HCT116 (cell line): ENCODE measurements around the gene TFAP2B. TPM values are rescaled to one million over a fixed set of nuclear protein-coding genes. Genes with fewer than 3 reads are reported as not detected.

ENCODE experiments used
- ATAC-seq: fragments of 200-7000 bp; cut with Tn5 transposase; 2 replicates; pipeline ENCODE4 v1.9.1; 2020; ENCODE audit warnings: mild to moderate bottlenecking, moderate library complexity
- BruUV-seq: library from RNA; stranded (reverse); fragments of 400-500 nt; replicated peaks from 2 replicates; lab custom pipeline; 2021; lab: Mats Ljungman, UMichigan
- CTCF ChIA-PET: fragments of 300-600 bp; sonication (Branson Sonifier 250); formaldehyde crosslinking; loops from one replicate; lab custom pipeline; 2021; ENCODE audit warnings: antibody characterized with exemption; lab: Charles Lee
- POLR2A ChIA-PET: fragments of 300-600, 350-600 bp; sonication (Branson Sonifier 250); formaldehyde crosslinking; loops from one replicate; lab custom pipeline; 2021; ENCODE audit warnings: antibody characterized with exemption; lab: Charles Lee
- RAD21 ChIA-PET, 2 experiments: fragments of 300-600 bp; sonication (Branson Sonifier 250); formaldehyde crosslinking; loops; one replicate each; lab custom pipeline; 2023; ENCODE audit warnings: low total read pairs in 2 of 2; ENCODE audit not compliant: uncharacterized antibody in 2 of 2, unreplicated experiment in 2 of 2, low non-redundant PET in 1 of 2; lab: Charles Lee
- DNase-seq: peaks from one replicate; pipeline ENCODE4 v3.0.0-alpha.2; 2010; ENCODE audit warnings: low read depth, low spot score
- H2AFZ ChIP-seq: fragments of 200-600 bp; shearing (Covaris generic), sonication (generic); 2 replicates; pipeline ENCODE4 v1.6.1; 2017; ENCODE audit warnings: low read depth, mixed run types, mixed read lengths, antibody characterized with exemption, low read length; ENCODE audit not compliant: poor library complexity, severe bottlenecking
- H3K27ac ChIP-seq: 2 replicates; pipeline ENCODE4 v1.5.1; 2012; ENCODE audit warnings: low read depth, low read length
- H3K27me3 ChIP-seq: fragments of 200-600 bp; sonication (generic); 2 replicates; pipeline ENCODE4 v1.6.1; 2016; ENCODE audit warnings: mixed run types, low read length, mixed read lengths; ENCODE audit not compliant: insufficient read depth
- H3K36me3 ChIP-seq, 2 experiments: fragments of 200-500 bp in 1 of 2; fragments of 200-600 bp in 1 of 2; sonication (Bioruptor generic) in 1 of 2; sonication (generic) in 1 of 2; 2 replicates each; pipeline versions ENCODE4 v1.5.1 to v1.6.1; 2014 to 2016; ENCODE audit warnings: low read length in 2 of 2, inconsistent platforms in 1 of 2, mixed read lengths in 1 of 2, mixed run types in 1 of 2; ENCODE audit not compliant: insufficient read depth in 2 of 2, control insufficient read depth in 1 of 2
- H3K4me1 ChIP-seq, 2 experiments: fragments of 200-600 bp in 1 of 2; sonication (generic) in 1 of 2; 2 replicates each; pipeline versions ENCODE4 v1.5.1 to v1.6.1; 2012 to 2017; ENCODE audit warnings: low read length in 2 of 2, inconsistent platforms in 1 of 2, mild to moderate bottlenecking in 1 of 2, mixed read lengths in 1 of 2, mixed run types in 1 of 2, moderate library complexity in 1 of 2; ENCODE audit not compliant: insufficient read depth in 2 of 2, control insufficient read depth in 1 of 2
- H3K4me2 ChIP-seq: fragments of 200-600 bp; sonication (generic); 2 replicates; pipeline ENCODE4 v1.6.1; 2017; ENCODE audit warnings: mixed run types, low read length, mixed read lengths
- H3K4me3 ChIP-seq, 2 experiments: fragments of 200-600 bp in 1 of 2; sonication (generic) in 1 of 2; replicated peaks in 1 of 2; 2 replicates each; pipeline ENCODE4 v1.5.1; 2011 to 2016; ENCODE audit warnings: low read length in 2 of 2, control low read depth in 1 of 2, low read depth in 1 of 2, mild to moderate bottlenecking in 1 of 2, mixed read lengths in 1 of 2, mixed run types in 1 of 2
- H3K79me2 ChIP-seq: fragments of 200-600 bp; sonication (generic); 2 replicates; pipeline ENCODE4 v1.6.1; 2017; ENCODE audit warnings: mild to moderate bottlenecking, mixed run types, low read length, moderate library complexity, mixed read lengths; ENCODE audit not compliant: insufficient read depth
- H3K9ac ChIP-seq: fragments of 200-600 bp; sonication (generic); 2 replicates; pipeline ENCODE4 v1.6.1; 2016; ENCODE audit warnings: low read length, mixed read lengths
- H3K9me2 ChIP-seq: fragments of 200-600 bp; sonication (generic), shearing (Covaris generic); 2 replicates; pipeline ENCODE4 v1.6.1; 2017; ENCODE audit warnings: mixed run types, mild to moderate bottlenecking, moderate library complexity; ENCODE audit not compliant: insufficient read depth
- H3K9me3 ChIP-seq, 2 experiments: fragments of 200-500 bp in 1 of 2; fragments of 200-600 bp in 1 of 2; sonication (Bioruptor generic) in 1 of 2; sonication (generic) in 1 of 2; 2 replicates each; pipeline ENCODE4 v1.6.1; 2014 to 2017; ENCODE audit warnings: low read length in 2 of 2, mixed read lengths in 2 of 2, inconsistent platforms in 1 of 2, low read depth in 1 of 2, mild to moderate bottlenecking in 1 of 2, mixed run types in 1 of 2, moderate library complexity in 1 of 2; ENCODE audit not compliant: control insufficient read depth in 1 of 2, insufficient read depth in 1 of 2
- H4K20me1 ChIP-seq: fragments of 200-600 bp; sonication (generic), shearing (Covaris generic); 2 replicates; pipeline ENCODE4 v1.6.1; 2017; ENCODE audit warnings: mixed run types, mild to moderate bottlenecking, moderate library complexity; ENCODE audit not compliant: insufficient read depth
- CBX3 ChIP-seq: IDR thresholded peaks from 2 replicates; pipeline ENCODE4 v1.6.1; 2012; ENCODE audit warnings: low read depth
- CTCF ChIP-seq, 3 experiments: fragments of 200-600 bp in 1 of 3; sonication (generic) in 1 of 3; IDR thresholded peaks in 2 of 3; conservative IDR thresholded peaks in 1 of 3; 2 replicates each; pipeline ENCODE4 v1.5.1; 2012 to 2017; ENCODE audit warnings: low read depth in 2 of 3, low read length in 2 of 3, antibody characterized with exemption in 1 of 3, borderline replicate concordance in 1 of 3, control low read depth in 1 of 3, mild to moderate bottlenecking in 1 of 3, mixed read lengths in 1 of 3, mixed run types in 1 of 3, moderate library complexity in 1 of 3; ENCODE audit not compliant: insufficient read depth in 1 of 3
- EGR1 ChIP-seq: IDR thresholded peaks from 2 replicates; pipeline ENCODE4 v1.6.1; 2012; ENCODE audit warnings: low read depth
- ELF1 ChIP-seq: IDR thresholded peaks from 2 replicates; pipeline ENCODE4 v1.6.1; 2012; ENCODE audit warnings: low read depth, borderline replicate concordance
- RAD21 ChIP-seq: IDR thresholded peaks from 2 replicates; pipeline ENCODE4 v1.6.1; 2012; ENCODE audit warnings: low read depth, mild to moderate bottlenecking
- intact Hi-C: fragments of 100-400 bp; cut with micrococcal nuclease; formaldehyde crosslinking; loops from 2 replicates; pipeline ENCODE4 v1.10.0; 2022
- total RNA-seq: library from RNA; stranded (reverse); gene quantifications from one replicate; pipeline ENCODE4 v1.2.1, GENCODE V29; 2021; ENCODE audit not compliant: unreplicated experiment

The TFAP2B gene
- total RNA-seq, 1 experiment from 2014 or later: not detected

- no peaks in the 10 kb centered on the region for H3K27me3 ChIP-seq
- POLR2A ChIA-PET: no interaction called here
Measured at GRCh38 chr6:50845499-50846143, 26.9 kb downstream of the TFAP2B start.

More at GRCh38 chr6:50845499-50846143, 26.9 kb downstream of the TFAP2B start:
- H3K9me3 ChIP-seq: peaks cover 5 to 7% of the 10 kb centered on the region in 2 experiments; a peak in 2 of 4 replicates
- BruUV-seq: no TSS peak
- no peaks in the 10 kb centered on the region for H3K9me2 ChIP-seq
- no peaks in the 10 kb centered on the region for H3K79me2 ChIP-seq
- intact Hi-C loops: no loop called here
- H3K4me3 ChIP-seq: no peak overlapping the region
- TF ChIP-seq CTCF (IDR thresholded peaks at IDR 0.05 in 2 of 3, conservative IDR thresholded peaks at IDR 0.05 in 1 of 3; ENCODE audit: borderline replicate concordance in 1 of 3, insufficient read depth in 1 of 3, low read depth in 2 of 3, low read length in 2 of 3) (no peak), ELF1 (no peak), RAD21 (no peak), EGR1 (no peak), CBX3 (no peak)
- H4K20me1 ChIP-seq: no peaks in the 10 kb centered on the region
- H3K9ac ChIP-seq: no peak overlapping the region
- ChIA-PET RAD21 (no interaction called here), CTCF (no interaction called here)
- no peak for DNase-seq
- no peaks in the 10 kb centered on the region for H3K36me3 ChIP-seq
- H3K4me1 ChIP-seq: no peaks in the 10 kb centered on the region
- H3K4me2 ChIP-seq: no peak overlapping the region
- H2AFZ ChIP-seq: no peak overlapping the region
- H3K27ac ChIP-seq: no peak overlapping the region
- ATAC-seq: no peak
